PC-3 (cell line): Measurements from ENCODE around the gene GALNT18.

Experiments used
- EZH2 ChIP-seq: fragments of 300-600 bp; sonication (generic); IDR thresholded peaks from one replicate; pipeline ENCODE4 v1.6.1; 2017; ENCODE audit warnings: antibody characterized with exemption, mild to moderate bottlenecking, low read length; ENCODE audit not compliant: unreplicated experiment
- EZH2phosphoT487 ChIP-seq: fragments of 300-600 bp; sonication (generic); IDR thresholded peaks from 2 replicates; pipeline ENCODE4 v1.6.1; 2018; ENCODE audit warnings: mild to moderate bottlenecking, antibody characterized with exemption, low read length, borderline replicate concordance
- TF ChIP-seq, protein P1 (sequence below): fragments of 300-600 bp; sonication (generic); conservative IDR thresholded peaks from 2 replicates; pipeline ENCODE4 v1.5.1; 2017; ENCODE audit warnings: antibody characterized with exemption, low read depth, mild to moderate bottlenecking, low read length

DNA sequence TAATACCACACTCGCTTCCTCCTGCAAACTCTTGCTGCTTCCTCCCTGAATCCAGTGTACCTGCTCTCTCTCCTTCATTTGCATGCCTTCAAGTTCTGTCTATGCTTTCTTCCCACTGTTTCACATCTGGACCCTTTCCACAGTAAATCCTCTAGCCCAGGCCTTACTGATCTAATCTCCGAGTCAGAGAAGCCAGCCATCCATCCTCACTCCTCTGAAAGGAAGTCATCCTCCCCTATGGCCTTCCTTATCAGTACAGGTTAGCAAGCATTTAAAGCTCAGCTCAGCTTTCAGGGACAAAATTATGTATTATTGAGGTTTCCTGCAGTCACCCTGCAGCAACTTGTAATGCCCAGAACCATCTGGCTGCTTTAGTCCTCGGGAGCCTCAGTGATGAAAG, 116.1 kb downstream of the GALNT18 start:
- TF ChIP-seq, protein P1, sequence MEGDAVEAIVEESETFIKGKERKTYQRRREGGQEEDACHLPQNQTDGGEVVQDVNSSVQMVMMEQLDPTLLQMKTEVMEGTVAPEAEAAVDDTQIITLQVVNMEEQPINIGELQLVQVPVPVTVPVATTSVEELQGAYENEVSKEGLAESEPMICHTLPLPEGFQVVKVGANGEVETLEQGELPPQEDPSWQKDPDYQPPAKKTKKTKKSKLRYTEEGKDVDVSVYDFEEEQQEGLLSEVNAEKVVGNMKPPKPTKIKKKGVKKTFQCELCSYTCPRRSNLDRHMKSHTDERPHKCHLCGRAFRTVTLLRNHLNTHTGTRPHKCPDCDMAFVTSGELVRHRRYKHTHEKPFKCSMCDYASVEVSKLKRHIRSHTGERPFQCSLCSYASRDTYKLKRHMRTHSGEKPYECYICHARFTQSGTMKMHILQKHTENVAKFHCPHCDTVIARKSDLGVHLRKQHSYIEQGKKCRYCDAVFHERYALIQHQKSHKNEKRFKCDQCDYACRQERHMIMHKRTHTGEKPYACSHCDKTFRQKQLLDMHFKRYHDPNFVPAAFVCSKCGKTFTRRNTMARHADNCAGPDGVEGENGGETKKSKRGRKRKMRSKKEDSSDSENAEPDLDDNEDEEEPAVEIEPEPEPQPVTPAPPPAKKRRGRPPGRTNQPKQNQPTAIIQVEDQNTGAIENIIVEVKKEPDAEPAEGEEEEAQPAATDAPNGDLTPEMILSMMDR: no peak
- TF ChIP-seq EZH2: no peak
- no peak for TF ChIP-seq EZH2phosphoT487
